Progenitor cell of endocrine pancreas (in vitro differentiated cells): ENCODE measurements around the gene EZH2. TPM values are rescaled to one million over a fixed set of nuclear protein-coding genes. Genes with fewer than 3 reads are reported as not detected.
A peak's percentile ranks its signal among the peaks of the same experiment; 100 is the strongest.

ENCODE experiments used
- DNase-seq: peaks from one replicate; pipeline ENCODE4 v3.0.0; 2021; ENCODE audit warnings: low spot score; ENCODE audit not compliant: unreplicated experiment
- H3K27ac Mint-ChIP-seq: 2 replicates; pipeline ENCODE4 v1.8.0; 2021; ENCODE audit warnings: mild to moderate bottlenecking, moderate library complexity, mixed read lengths
- H3K27me3 Mint-ChIP-seq: 2 replicates; pipeline ENCODE4 v1.8.0; 2021; ENCODE audit warnings: mixed read lengths
- H3K36me3 Mint-ChIP-seq: 2 replicates; pipeline ENCODE4 v1.8.0; 2022; ENCODE audit warnings: mixed read lengths; ENCODE audit not compliant: insufficient read depth
- H3K4me1 Mint-ChIP-seq: 2 replicates; pipeline ENCODE4 v1.8.0; 2021; ENCODE audit warnings: low read depth, mixed read lengths
- H3K4me3 Mint-ChIP-seq: 2 replicates; pipeline ENCODE4 v1.8.0; 2021; ENCODE audit warnings: low read depth, mild to moderate bottlenecking, moderate library complexity, mixed read lengths
- H3K9me3 Mint-ChIP-seq: 2 replicates; pipeline ENCODE4 v1.8.0; 2021; ENCODE audit warnings: low read depth, mixed read lengths
- CTCF ChIP-seq: fragments of 200-600 bp; sonication (generic); IDR thresholded peaks from one replicate; pipeline ENCODE4 v1.5.0; 2021; ENCODE audit warnings: antibody characterized with exemption, mild to moderate bottlenecking; ENCODE audit not compliant: unreplicated experiment
- total RNA-seq: library from RNA; stranded (reverse); gene quantifications from 2 replicates; pipeline ENCODE4 v1.2.1, GENCODE V29; 2021

EZH2 gene
- total RNA-seq, 1 donor from 2014 or later, result 57.6 TPM

- Mint-ChIP-seq H3K27ac (no peak overlapping the region), H3K27me3 (no peaks in the 10 kb centered on the region), H3K4me3 (no peak overlapping the region), H3K36me3 (no peaks in the 10 kb centered on the region), H3K9me3 (no peaks in the 10 kb centered on the region), H3K4me1 (peaks cover 31% of the 10 kb centered on the region)
- DNase-seq, result no peak
- no peak for TF ChIP-seq CTCF
Observed at GRCh38 chr7:148852272-148852671, 31.8 kb downstream of the EZH2 start.

- TF ChIP-seq CTCF, result no peak
- H3K9me3 Mint-ChIP-seq, result no peaks in the 10 kb centered on the region
- H3K4me3 Mint-ChIP-seq, result no peak overlapping the region
- H3K27me3 Mint-ChIP-seq, result no peaks in the 10 kb centered on the region
- DNase-seq, result no peak
- H3K4me1 Mint-ChIP-seq, result peaks cover 30% of the 10 kb centered on the region
- H3K27ac Mint-ChIP-seq, result no peak overlapping the region
- no peaks in the 10 kb centered on the region for H3K36me3 Mint-ChIP-seq
Observed at GRCh38 chr7:148850564-148850963, 33.5 kb downstream of the EZH2 start.

GRCh38 chr7:148849393-148850098, 34.5 kb downstream of the EZH2 start:
- no peak for DNase-seq
- Mint-ChIP-seq H3K27ac (peak overlapping the region; percentile 39), H3K27me3 (no peaks in the 10 kb centered on the region), H3K4me1 (peaks cover 30% of the 10 kb centered on the region), H3K4me3 (no peak overlapping the region), H3K36me3 (peaks cover under 1% of the 10 kb centered on the region), H3K9me3 (no peaks in the 10 kb centered on the region)
- TF ChIP-seq CTCF, result no peak

- Mint-ChIP-seq H3K27ac (peak overlapping the region; percentile 15), H3K36me3 (peaks cover 1% of the 10 kb centered on the region), H3K4me1 (peaks cover 30% of the 10 kb centered on the region), H3K9me3 (no peaks in the 10 kb centered on the region), H3K27me3 (no peaks in the 10 kb centered on the region), H3K4me3 (no peak overlapping the region)
- no peak for DNase-seq
- no peak for TF ChIP-seq CTCF
Observed at GRCh38 chr7:148847815-148848734, 36.0 kb downstream of the EZH2 start.

GRCh38 chr7:148838905-148839304, 45.2 kb downstream of the EZH2 start:
- DNase-seq, result no peak
- Mint-ChIP-seq H3K27me3 (no peaks in the 10 kb centered on the region), H3K4me3 (no peak overlapping the region), H3K36me3 (peaks cover 12% of the 10 kb centered on the region), H3K4me1 (peaks cover 3% of the 10 kb centered on the region), H3K27ac (no peak overlapping the region), H3K9me3 (no peaks in the 10 kb centered on the region)
- TF ChIP-seq CTCF, result no peak
